Measurements from ENCODE around the gene POLG. TPM values are rescaled to one million over a fixed set of nuclear protein-coding genes. Genes with fewer than 3 reads are reported as not detected.

Gene POLG
- total and polyA plus RNA-seq, 4 donors, result 36.7 to 84.9 (median 45.3) TPM

DNA sequence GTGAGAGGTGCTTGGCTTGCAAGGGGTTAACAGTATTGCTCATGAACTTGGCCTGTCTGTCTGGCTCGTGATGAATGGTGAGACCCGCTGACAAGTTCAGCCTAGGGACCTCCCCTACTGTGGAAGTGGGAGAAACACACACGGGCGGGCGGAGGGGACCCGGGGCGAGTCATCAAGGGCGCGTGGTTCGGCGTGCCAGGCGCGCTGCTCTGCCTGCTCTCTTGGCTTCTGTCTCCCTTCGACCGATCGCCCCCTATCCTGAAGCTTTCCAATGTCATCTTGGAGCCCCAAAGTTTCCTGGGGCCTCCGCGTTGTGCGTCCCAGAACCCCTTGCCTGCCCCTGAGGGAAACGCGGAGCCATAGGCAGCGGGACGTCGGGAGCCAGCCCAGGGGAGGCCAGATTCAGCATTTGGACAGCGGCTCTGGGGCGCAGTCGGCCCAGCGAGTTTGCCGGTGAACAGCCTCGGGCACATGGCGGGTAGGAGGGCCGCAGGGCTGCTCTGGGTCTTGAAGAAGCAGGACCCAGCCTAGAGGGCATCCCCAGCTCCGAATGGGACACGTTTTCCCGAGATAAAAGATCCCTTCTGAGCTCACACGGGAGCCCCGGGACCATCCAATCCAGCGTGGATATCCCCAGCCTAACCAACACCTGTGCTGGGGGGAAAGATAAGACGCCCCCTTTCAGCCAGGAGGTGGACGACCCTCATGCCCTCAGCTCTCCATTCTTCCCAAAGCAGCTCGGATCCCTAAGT lies 27.0 kb upstream of the POLG start:
- TF ChIP-seq, protein P1, sequence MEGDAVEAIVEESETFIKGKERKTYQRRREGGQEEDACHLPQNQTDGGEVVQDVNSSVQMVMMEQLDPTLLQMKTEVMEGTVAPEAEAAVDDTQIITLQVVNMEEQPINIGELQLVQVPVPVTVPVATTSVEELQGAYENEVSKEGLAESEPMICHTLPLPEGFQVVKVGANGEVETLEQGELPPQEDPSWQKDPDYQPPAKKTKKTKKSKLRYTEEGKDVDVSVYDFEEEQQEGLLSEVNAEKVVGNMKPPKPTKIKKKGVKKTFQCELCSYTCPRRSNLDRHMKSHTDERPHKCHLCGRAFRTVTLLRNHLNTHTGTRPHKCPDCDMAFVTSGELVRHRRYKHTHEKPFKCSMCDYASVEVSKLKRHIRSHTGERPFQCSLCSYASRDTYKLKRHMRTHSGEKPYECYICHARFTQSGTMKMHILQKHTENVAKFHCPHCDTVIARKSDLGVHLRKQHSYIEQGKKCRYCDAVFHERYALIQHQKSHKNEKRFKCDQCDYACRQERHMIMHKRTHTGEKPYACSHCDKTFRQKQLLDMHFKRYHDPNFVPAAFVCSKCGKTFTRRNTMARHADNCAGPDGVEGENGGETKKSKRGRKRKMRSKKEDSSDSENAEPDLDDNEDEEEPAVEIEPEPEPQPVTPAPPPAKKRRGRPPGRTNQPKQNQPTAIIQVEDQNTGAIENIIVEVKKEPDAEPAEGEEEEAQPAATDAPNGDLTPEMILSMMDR (IDR thresholded peaks at IDR 0.05; ENCODE audit: control extremely low read depth, extremely low read depth), result no peak
- Histone ChIP-seq H3K27ac (ENCODE audit: low read depth in 1 of 2, low read length in 1 of 2) (no peak overlapping the region), H3K9ac (ENCODE audit: insufficient read depth in 1 of 2, low read length in 2 of 2) (no peak overlapping the region), H3K9me3 (ENCODE audit: control insufficient read depth in 4 of 4, insufficient read depth in 3 of 4, low read length in 3 of 4) (peaks cover 0 to 7% (median 0%) of the 10 kb centered on the region in 4 donors), H3K4me1 (ENCODE audit: control insufficient read depth in 5 of 5, insufficient read depth in 5 of 5, low read length in 5 of 5) (peaks cover 0 to 7% (median 0%) of the 10 kb centered on the region in 5 donors), H3K27me3 (ENCODE audit: control insufficient read depth in 3 of 3, insufficient read depth in 3 of 3, low read length in 2 of 3) (peaks cover 32 to 86% (median 72%) of the 10 kb centered on the region in 3 donors), H3K4me3 (no peak overlapping the region), H3K36me3 (ENCODE audit: control insufficient read depth in 4 of 4, insufficient read depth in 4 of 4, low read length in 4 of 4) (no peaks in the 10 kb centered on the region)
- peak; percentile 82 to 87 (median 83) for DNase-seq
- no peak for ATAC-seq (ENCODE audit: insufficient read depth, low FRiP score)
- 10 to 11% methylated on average over 41 of the region's 41 CpGs for WGBS, 2 donors

DNA sequence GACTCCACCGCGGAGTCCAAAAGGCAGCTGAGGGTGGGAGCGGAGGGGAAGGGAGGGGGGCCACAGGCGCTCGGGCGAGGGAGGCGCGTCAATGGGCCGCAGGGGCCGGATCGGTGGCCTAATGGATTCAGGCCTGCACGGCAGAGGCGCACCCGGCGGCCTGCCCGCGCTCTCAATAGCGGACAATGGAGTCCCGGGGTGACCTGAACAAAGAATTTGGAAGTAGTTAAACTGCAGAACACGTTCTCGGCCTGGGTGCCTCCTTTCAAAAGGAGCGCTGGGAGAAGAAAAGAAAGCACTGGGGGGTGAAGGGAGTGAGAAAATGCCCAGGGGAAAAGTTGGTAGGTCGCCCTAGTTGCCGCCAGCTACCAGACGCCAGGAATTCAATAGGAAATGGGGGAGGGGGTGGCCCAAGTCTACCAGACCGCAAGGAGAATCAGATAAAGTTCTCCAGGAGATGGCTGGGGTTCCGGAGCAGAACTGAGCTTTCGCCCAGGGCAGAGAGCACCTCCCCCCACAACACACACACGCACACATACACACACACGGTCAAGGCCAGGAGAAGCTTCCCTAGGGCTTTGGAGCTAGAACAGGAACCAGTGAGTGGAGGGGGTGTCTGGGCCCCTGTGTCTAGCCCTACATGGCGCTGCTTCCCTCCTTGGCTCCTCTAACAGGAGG lies 25.8 kb upstream of the POLG start:
- Histone ChIP-seq H3K27me3 (ENCODE audit: control insufficient read depth in 3 of 3, insufficient read depth in 3 of 3, low read length in 2 of 3) (peaks cover 23 to 76% (median 62%) of the 10 kb centered on the region in 3 donors), H3K36me3 (ENCODE audit: control insufficient read depth in 4 of 4, insufficient read depth in 4 of 4, low read length in 4 of 4) (no peaks in the 10 kb centered on the region), H3K9ac (ENCODE audit: insufficient read depth in 1 of 2, low read length in 2 of 2) (no peak overlapping the region), H3K4me1 (ENCODE audit: control insufficient read depth in 5 of 5, insufficient read depth in 5 of 5, low read length in 5 of 5) (peaks cover 0 to 7% (median 0%) of the 10 kb centered on the region in 5 donors), H3K9me3 (ENCODE audit: control insufficient read depth in 4 of 4, insufficient read depth in 3 of 4, low read length in 3 of 4) (peaks cover 0 to 5% (median 0%) of the 10 kb centered on the region in 4 donors), H3K4me3 (no peak overlapping the region), H3K27ac (ENCODE audit: low read depth in 1 of 2, low read length in 1 of 2) (no peak overlapping the region)
- DNase-seq (no peak), ATAC-seq (ENCODE audit: insufficient read depth, low FRiP score) (no peak)
- TF ChIP-seq, protein P1 (IDR thresholded peaks at IDR 0.05; ENCODE audit: control extremely low read depth, extremely low read depth), result no peak
- 5 to 6% methylated on average over 31 of the region's 31 CpGs for WGBS, 2 donors

DNA sequence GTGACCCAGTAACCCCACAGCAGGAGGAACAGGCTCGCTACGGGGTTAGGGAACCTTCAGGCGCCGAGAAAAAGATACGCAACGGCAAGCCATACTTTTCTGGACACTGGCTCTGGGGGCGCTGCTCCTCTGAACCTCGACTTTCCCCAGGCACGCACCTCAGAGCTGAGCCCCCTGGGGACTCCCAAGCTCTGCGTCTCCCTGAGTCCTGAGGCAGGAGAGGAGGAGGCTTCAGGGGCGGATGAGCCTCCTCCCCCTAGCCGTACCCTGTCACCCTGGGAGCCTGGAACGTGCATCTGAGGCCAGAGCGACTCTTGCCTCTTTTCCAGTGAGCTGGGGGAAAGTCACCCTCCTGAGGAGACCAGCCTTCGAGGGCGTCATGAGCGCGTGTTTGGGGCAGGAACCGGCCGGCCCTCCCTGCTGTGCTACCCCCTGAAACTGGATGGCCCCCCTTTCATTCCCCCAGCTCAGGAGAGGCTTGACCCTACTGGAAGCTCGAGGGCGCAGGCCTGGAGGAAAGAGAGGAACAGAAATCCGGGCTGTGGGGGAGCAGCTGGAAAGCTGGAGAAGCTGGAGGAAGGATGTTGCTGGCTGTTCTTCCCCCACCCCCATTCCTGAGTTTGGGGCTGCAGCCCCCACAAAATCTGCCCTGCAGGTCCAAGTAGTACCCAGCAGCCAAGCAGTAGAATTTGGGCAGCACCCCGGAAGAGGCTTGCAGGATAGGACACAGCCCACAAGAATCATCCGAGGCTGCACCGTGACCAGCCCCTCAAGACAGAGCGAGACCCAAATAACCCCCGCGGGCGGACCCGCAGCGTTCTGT lies 25.1 kb upstream of the POLG start:
- no peak for DNase-seq
- peaks cover 0 to 7% (median 0%) of the 10 kb centered on the region in 5 donors for H3K4me1 ChIP-seq (ENCODE audit: control insufficient read depth in 5 of 5, insufficient read depth in 5 of 5, low read length in 5 of 5)
- H3K9me3 ChIP-seq (ENCODE audit: control insufficient read depth in 4 of 4, insufficient read depth in 3 of 4, low read length in 3 of 4), result peaks cover 0 to 2% (median 0%) of the 10 kb centered on the region in 4 donors
- no peak overlapping the region for H3K4me3 ChIP-seq
- H3K9ac ChIP-seq (ENCODE audit: insufficient read depth in 1 of 2, low read length in 2 of 2), result no peak overlapping the region
- H3K36me3 ChIP-seq (ENCODE audit: control insufficient read depth in 4 of 4, insufficient read depth in 4 of 4, low read length in 4 of 4), result no peaks in the 10 kb centered on the region
- WGBS, 2 donors, result 11 to 12% methylated on average over 32 of the region's 32 CpGs
- ATAC-seq (ENCODE audit: insufficient read depth, low FRiP score), result no peak
- H3K27me3 ChIP-seq (ENCODE audit: control insufficient read depth in 3 of 3, insufficient read depth in 3 of 3, low read length in 2 of 3), result peaks cover 17 to 71% (median 58%) of the 10 kb centered on the region in 3 donors
- TF ChIP-seq, protein P1 (IDR thresholded peaks at IDR 0.05; ENCODE audit: control extremely low read depth, extremely low read depth), result no peak
- no peak overlapping the region for H3K27ac ChIP-seq (ENCODE audit: low read depth in 1 of 2, low read length in 1 of 2)
